HEK293 (cell line): ENCODE data around the gene CCDC40.

Experiments
- CTCF ChIA-PET: fragments of 350-600 bp; formaldehyde crosslinking; extraction: SDS; loops from one replicate; lab custom pipeline; 2021; ENCODE audit warnings: antibody characterized with exemption; lab: Yijun Ruan, JAX
- POLR2A ChIA-PET: fragments of 300-600 bp; formaldehyde crosslinking; extraction: SDS; loops from one replicate; lab custom pipeline; 2020; ENCODE audit warnings: antibody characterized with exemption, inconsistent platforms; lab: Yijun Ruan, JAX
- H3K27ac ChIP-seq: fragments of 200-500 bp; sonication (Bioruptor generic); 2 replicates; pipeline ENCODE4 v1.5.1; 2014; ENCODE audit warnings: low read depth, low read length, control low read depth, inconsistent platforms; ENCODE audit errors: extremely low read depth
- H3K36me3 ChIP-seq, 2 experiments: fragments of 200-500 bp in 1 of 2; sonication (Bioruptor generic) in 1 of 2; 1 replicate in 1 of 2; 2 replicates in 1 of 2; pipeline ENCODE4 v1.5.1; 2014 to 2017; ENCODE audit warnings: inconsistent platforms in 2 of 2, low read length in 2 of 2; ENCODE audit not compliant: control insufficient read depth in 2 of 2, insufficient read depth in 1 of 2
- H3K4me1 ChIP-seq: fragments of 200-500 bp; sonication (Bioruptor generic); 2 replicates; pipeline ENCODE4 v1.5.1; 2014; ENCODE audit warnings: mild to moderate bottlenecking, low read length, inconsistent platforms; ENCODE audit not compliant: control insufficient read depth, insufficient read depth
- H3K4me3 ChIP-seq: 2 replicates; pipeline ENCODE4 v1.5.1; 2011; ENCODE audit warnings: low read depth, mild to moderate bottlenecking, control low read depth, low read length, moderate library complexity
- H3K9me3 ChIP-seq: fragments of 200-500 bp; sonication (Bioruptor generic); 2 replicates; pipeline ENCODE4 v1.5.1; 2014; ENCODE audit warnings: low read depth, low read length, inconsistent platforms; ENCODE audit not compliant: control insufficient read depth, insufficient read depth
- GLI2 ChIP-seq: fragments of 450-650 bp; formaldehyde crosslinking; IDR thresholded peaks from 2 replicates; pipeline ENCODE4; 2017; ENCODE audit warnings: missing biosample characterization, missing genetic modification characterization, low read depth, borderline replicate concordance
- GLIS2 ChIP-seq: fragments of 450-650 bp; formaldehyde crosslinking; IDR thresholded peaks from 2 replicates; pipeline ENCODE4 v1.5.1; 2016; ENCODE audit warnings: missing biosample characterization, missing genetic modification characterization
- HOXA7 ChIP-seq: sonication (generic); formaldehyde crosslinking; IDR thresholded peaks from 2 replicates; pipeline ENCODE4 v1.8.1; 2022; ENCODE audit warnings: missing genetic modification reagents, borderline replicate concordance
- KLF10 ChIP-seq: fragments of 450-650 bp; IDR thresholded peaks from 2 replicates; pipeline ENCODE4 v1.5.1; 2018; ENCODE audit warnings: missing biosample characterization, mild to moderate bottlenecking, missing genetic modification characterization
- SCRT2 ChIP-seq: fragments of 450-650 bp; formaldehyde crosslinking; IDR thresholded peaks from 2 replicates; pipeline ENCODE4 v1.5.1; 2016; ENCODE audit warnings: missing biosample characterization, missing genetic modification characterization
- SP7 ChIP-seq: fragments of 450-650 bp; formaldehyde crosslinking; IDR thresholded peaks from 2 replicates; pipeline ENCODE4 v1.5.1; 2016; ENCODE audit warnings: missing biosample characterization, missing genetic modification characterization
- TRIM28 ChIP-seq: IDR thresholded peaks from 2 replicates; pipeline ENCODE4 v1.6.1; 2011; ENCODE audit warnings: low read length, control low read depth, borderline replicate concordance
- ZBTB8A ChIP-seq: fragments of 450-650 bp; formaldehyde crosslinking; IDR thresholded peaks from 2 replicates; pipeline ENCODE4 v1.5.1; 2016; ENCODE audit warnings: missing biosample characterization, missing genetic modification characterization
- ZFP3 ChIP-seq: fragments of 450-650 bp; formaldehyde crosslinking; IDR thresholded peaks from 2 replicates; pipeline ENCODE4 v1.5.1; 2016; ENCODE audit warnings: low read depth, missing biosample characterization, missing genetic modification characterization
- ZIC2 ChIP-seq: fragments of 450-650 bp; formaldehyde crosslinking; IDR thresholded peaks from 2 replicates; pipeline ENCODE4 v1.5.1; 2016; ENCODE audit warnings: missing biosample characterization, missing genetic modification characterization
- ZNF10 ChIP-seq: fragments of 450-650 bp; formaldehyde crosslinking; IDR thresholded peaks from 2 replicates; pipeline ENCODE4 v1.5.1; 2017; ENCODE audit warnings: missing biosample characterization, missing genetic modification characterization
- ZNF114 ChIP-seq: fragments of 450-650 bp; formaldehyde crosslinking; IDR thresholded peaks from 2 replicates; pipeline ENCODE4 v1.5.0; 2017; ENCODE audit warnings: missing biosample characterization, missing genetic modification characterization
- ZNF132 ChIP-seq: fragments of 450-650 bp; formaldehyde crosslinking; IDR thresholded peaks from 2 replicates; pipeline ENCODE4 v1.5.1; 2017; ENCODE audit warnings: missing biosample characterization, missing genetic modification characterization, borderline replicate concordance
- ZNF138 ChIP-seq: fragments of 450-650 bp; formaldehyde crosslinking; IDR thresholded peaks from 2 replicates; pipeline ENCODE4 v1.5.1; 2016; ENCODE audit warnings: missing biosample characterization, missing genetic modification characterization, borderline replicate concordance
- ZNF211 ChIP-seq: fragments of 450-650 bp; formaldehyde crosslinking; IDR thresholded peaks from 2 replicates; pipeline ENCODE4 v1.5.1; 2016; ENCODE audit warnings: low read depth, missing biosample characterization, missing genetic modification characterization
- ZNF311 ChIP-seq: fragments of 450-650 bp; formaldehyde crosslinking; IDR thresholded peaks from 2 replicates; pipeline ENCODE4 v1.5.1; 2017; ENCODE audit warnings: missing biosample characterization, missing genetic modification characterization, borderline replicate concordance
- ZNF335 ChIP-seq: fragments of 450-650 bp; formaldehyde crosslinking; conservative IDR thresholded peaks from 2 replicates; pipeline ENCODE4 v1.5.1; 2016; ENCODE audit warnings: missing biosample characterization, missing genetic modification characterization
- ZNF341 ChIP-seq: fragments of 450-650 bp; formaldehyde crosslinking; IDR thresholded peaks from 2 replicates; pipeline ENCODE4; 2016; ENCODE audit warnings: low read depth, missing biosample characterization, missing genetic modification characterization
- ZNF473 ChIP-seq: fragments of 450-650 bp; formaldehyde crosslinking; IDR thresholded peaks from 2 replicates; pipeline ENCODE4 v1.5.1; 2017; ENCODE audit warnings: missing biosample characterization, missing genetic modification characterization
- ZNF561 ChIP-seq: fragments of 450-650 bp; IDR thresholded peaks from 2 replicates; pipeline ENCODE4 v1.5.1; 2018; ENCODE audit warnings: missing biosample characterization, missing genetic modification characterization, borderline replicate concordance
- ZNF585B ChIP-seq: fragments of 450-650 bp; formaldehyde crosslinking; IDR thresholded peaks from 2 replicates; pipeline ENCODE4 v1.5.1; 2016; ENCODE audit warnings: missing biosample characterization, missing genetic modification characterization
- ZNF624 ChIP-seq: fragments of 450-650 bp; formaldehyde crosslinking; IDR thresholded peaks from 2 replicates; pipeline ENCODE4 v1.5.1; 2017; ENCODE audit warnings: missing biosample characterization, missing genetic modification characterization
- ZNF660 ChIP-seq: fragments of 450-650 bp; IDR thresholded peaks from 2 replicates; pipeline ENCODE4 v1.5.1; 2018; ENCODE audit warnings: missing biosample characterization, mild to moderate bottlenecking, missing genetic modification characterization
- ZNF670 ChIP-seq: fragments of 450-650 bp; formaldehyde crosslinking; IDR thresholded peaks from 2 replicates; pipeline ENCODE4 v1.5.1; 2016; ENCODE audit warnings: missing biosample characterization, missing genetic modification characterization, low read depth
- ZNF747 ChIP-seq: fragments of 450-650 bp; formaldehyde crosslinking; IDR thresholded peaks from 2 replicates; pipeline ENCODE4 v1.5.1; 2016; ENCODE audit warnings: missing biosample characterization, missing genetic modification characterization
- ZNF791 ChIP-seq: fragments of 450-650 bp; formaldehyde crosslinking; IDR thresholded peaks from 2 replicates; pipeline ENCODE4 v1.5.1; 2016; ENCODE audit warnings: missing biosample characterization, missing genetic modification characterization
- TF ChIP-seq, protein P1 (sequence below): fragments of 450-650 bp; formaldehyde crosslinking; IDR thresholded peaks from 2 replicates; pipeline ENCODE4 v1.5.1; 2016; ENCODE audit warnings: missing biosample characterization, missing genetic modification characterization, low read depth
- TF ChIP-seq, protein P2 (sequence below): fragments of 450-650 bp; formaldehyde crosslinking; IDR thresholded peaks from 2 replicates; pipeline ENCODE4 v1.5.0; 2017; ENCODE audit warnings: missing biosample characterization, missing genetic modification characterization, borderline replicate concordance
- TF ChIP-seq, protein P3 (sequence below): fragments of 450-650 bp; formaldehyde crosslinking; IDR thresholded peaks from 2 replicates; pipeline ENCODE4 v1.5.1; 2016; ENCODE audit warnings: missing biosample characterization, missing genetic modification characterization
- TF ChIP-seq, protein P4 (sequence below): fragments of 450-650 bp; formaldehyde crosslinking; conservative IDR thresholded peaks from 2 replicates; pipeline ENCODE4 v1.5.1; 2016; ENCODE audit warnings: low read depth, missing biosample characterization, missing genetic modification characterization

The CCDC40 gene

DNA sequence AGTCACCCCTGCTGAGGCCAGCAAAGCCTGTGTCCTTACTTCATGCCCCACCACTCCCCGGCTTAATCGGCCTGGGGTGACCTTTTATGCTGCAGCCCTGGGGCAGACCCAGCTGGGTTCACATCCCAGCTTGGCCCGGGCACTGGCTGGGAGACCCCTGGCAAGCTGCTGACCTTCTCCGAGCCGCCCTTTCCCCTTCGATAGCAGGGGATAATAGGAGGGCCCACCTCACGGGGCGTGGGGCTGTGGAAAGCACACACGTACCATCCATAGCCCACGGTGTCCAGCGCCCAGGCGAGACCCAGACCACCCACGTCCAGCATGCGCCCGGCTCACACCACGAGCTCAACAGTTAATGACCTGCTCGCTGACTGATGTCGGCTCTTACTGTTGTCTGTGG, 27.6 kb upstream of the CCDC40 start:
- ChIA-PET POLR2A (interaction anchor here (0.5 to 1.8 kb wide), 7 partner anchors 26 to 201 kb away, joined by 3 to 8 read pairs (median 3); partner anchors contain the start of gene GAA), CTCF (interaction anchor here (0.5 to 6.9 kb wide), 51 partner anchors 9 to 1819 kb away, joined by 3 to 58 read pairs (median 4); partner anchors contain the start of genes ENDOV and TBC1D16)
- Histone ChIP-seq H3K27ac (no peak overlapping the region), H3K4me3 (no peak overlapping the region), H3K36me3 (peaks cover 2 to 38% of the 10 kb centered on the region in 2 experiments; a peak in 2 of 3 replicates), H3K9me3 (no peaks in the 10 kb centered on the region), H3K4me1 (no peaks in the 10 kb centered on the region)
- TF ChIP-seq ZNF335 (0 out of 2 replicates have a peak, but pooled peaks have one; percentile 5), SP7 (0 out of 2 replicates have a peak, but pooled peaks have one; percentile 0), ZIC2 (tag by site-specific recombination) (peak; percentile 75; the same call in 1 of the 2 replicates), HOXA7 (CRISPR knock-in tag) (no peak), ZNF791 (tag by site-specific recombination) (no peak), TRIM28 (no peak), ZNF561 (tag by site-specific recombination) (no peak), ZNF624 (no peak), ZNF473 (no peak), ZNF132 (no peak), SCRT2 (tag by site-specific recombination) (no peak), ZNF311 (tag by site-specific recombination) (no peak), ZNF747 (tag by site-specific recombination) (no peak), ZNF138 (tag by site-specific recombination) (no peak), ZNF585B (tag by site-specific recombination) (no peak), ZNF670 (tag by site-specific recombination) (no peak), ZNF10 (no peak), GLIS2 (tag by site-specific recombination) (0 out of 2 replicates have a peak, but pooled peaks have one; percentile 3), ZFP3 (tag by site-specific recombination) (no peak), ZNF341 (tag by site-specific recombination) (no peak), ZNF660 (tag by site-specific recombination) (no peak), ZNF211 (tag by site-specific recombination) (no peak), KLF10 (tag by site-specific recombination) (no peak), ZBTB8A (tag by site-specific recombination) (no peak), ZNF114 (tag by site-specific recombination) (no peak), GLI2 (tag by site-specific recombination) (no peak)
- TF ChIP-seq, protein P1, sequence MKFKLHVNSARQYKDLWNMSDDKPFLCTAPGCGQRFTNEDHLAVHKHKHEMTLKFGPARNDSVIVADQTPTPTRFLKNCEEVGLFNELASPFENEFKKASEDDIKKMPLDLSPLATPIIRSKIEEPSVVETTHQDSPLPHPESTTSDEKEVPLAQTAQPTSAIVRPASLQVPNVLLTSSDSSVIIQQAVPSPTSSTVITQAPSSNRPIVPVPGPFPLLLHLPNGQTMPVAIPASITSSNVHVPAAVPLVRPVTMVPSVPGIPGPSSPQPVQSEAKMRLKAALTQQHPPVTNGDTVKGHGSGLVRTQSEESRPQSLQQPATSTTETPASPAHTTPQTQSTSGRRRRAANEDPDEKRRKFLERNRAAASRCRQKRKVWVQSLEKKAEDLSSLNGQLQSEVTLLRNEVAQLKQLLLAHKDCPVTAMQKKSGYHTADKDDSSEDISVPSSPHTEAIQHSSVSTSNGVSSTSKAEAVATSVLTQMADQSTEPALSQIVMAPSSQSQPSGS (tag by site-specific recombination): no peak
- TF ChIP-seq, protein P2, sequence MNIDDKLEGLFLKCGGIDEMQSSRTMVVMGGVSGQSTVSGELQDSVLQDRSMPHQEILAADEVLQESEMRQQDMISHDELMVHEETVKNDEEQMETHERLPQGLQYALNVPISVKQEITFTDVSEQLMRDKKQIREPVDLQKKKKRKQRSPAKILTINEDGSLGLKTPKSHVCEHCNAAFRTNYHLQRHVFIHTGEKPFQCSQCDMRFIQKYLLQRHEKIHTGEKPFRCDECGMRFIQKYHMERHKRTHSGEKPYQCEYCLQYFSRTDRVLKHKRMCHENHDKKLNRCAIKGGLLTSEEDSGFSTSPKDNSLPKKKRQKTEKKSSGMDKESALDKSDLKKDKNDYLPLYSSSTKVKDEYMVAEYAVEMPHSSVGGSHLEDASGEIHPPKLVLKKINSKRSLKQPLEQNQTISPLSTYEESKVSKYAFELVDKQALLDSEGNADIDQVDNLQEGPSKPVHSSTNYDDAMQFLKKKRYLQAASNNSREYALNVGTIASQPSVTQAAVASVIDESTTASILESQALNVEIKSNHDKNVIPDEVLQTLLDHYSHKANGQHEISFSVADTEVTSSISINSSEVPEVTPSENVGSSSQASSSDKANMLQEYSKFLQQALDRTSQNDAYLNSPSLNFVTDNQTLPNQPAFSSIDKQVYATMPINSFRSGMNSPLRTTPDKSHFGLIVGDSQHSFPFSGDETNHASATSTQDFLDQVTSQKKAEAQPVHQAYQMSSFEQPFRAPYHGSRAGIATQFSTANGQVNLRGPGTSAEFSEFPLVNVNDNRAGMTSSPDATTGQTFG (tag by site-specific recombination): no peak
- TF ChIP-seq, protein P3, sequence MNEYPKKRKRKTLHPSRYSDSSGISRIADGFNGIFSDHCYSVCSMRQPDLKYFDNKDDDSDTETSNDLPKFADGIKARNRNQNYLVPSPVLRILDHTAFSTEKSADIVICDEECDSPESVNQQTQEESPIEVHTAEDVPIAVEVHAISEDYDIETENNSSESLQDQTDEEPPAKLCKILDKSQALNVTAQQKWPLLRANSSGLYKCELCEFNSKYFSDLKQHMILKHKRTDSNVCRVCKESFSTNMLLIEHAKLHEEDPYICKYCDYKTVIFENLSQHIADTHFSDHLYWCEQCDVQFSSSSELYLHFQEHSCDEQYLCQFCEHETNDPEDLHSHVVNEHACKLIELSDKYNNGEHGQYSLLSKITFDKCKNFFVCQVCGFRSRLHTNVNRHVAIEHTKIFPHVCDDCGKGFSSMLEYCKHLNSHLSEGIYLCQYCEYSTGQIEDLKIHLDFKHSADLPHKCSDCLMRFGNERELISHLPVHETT (tag by site-specific recombination): no peak
- TF ChIP-seq, protein P4, sequence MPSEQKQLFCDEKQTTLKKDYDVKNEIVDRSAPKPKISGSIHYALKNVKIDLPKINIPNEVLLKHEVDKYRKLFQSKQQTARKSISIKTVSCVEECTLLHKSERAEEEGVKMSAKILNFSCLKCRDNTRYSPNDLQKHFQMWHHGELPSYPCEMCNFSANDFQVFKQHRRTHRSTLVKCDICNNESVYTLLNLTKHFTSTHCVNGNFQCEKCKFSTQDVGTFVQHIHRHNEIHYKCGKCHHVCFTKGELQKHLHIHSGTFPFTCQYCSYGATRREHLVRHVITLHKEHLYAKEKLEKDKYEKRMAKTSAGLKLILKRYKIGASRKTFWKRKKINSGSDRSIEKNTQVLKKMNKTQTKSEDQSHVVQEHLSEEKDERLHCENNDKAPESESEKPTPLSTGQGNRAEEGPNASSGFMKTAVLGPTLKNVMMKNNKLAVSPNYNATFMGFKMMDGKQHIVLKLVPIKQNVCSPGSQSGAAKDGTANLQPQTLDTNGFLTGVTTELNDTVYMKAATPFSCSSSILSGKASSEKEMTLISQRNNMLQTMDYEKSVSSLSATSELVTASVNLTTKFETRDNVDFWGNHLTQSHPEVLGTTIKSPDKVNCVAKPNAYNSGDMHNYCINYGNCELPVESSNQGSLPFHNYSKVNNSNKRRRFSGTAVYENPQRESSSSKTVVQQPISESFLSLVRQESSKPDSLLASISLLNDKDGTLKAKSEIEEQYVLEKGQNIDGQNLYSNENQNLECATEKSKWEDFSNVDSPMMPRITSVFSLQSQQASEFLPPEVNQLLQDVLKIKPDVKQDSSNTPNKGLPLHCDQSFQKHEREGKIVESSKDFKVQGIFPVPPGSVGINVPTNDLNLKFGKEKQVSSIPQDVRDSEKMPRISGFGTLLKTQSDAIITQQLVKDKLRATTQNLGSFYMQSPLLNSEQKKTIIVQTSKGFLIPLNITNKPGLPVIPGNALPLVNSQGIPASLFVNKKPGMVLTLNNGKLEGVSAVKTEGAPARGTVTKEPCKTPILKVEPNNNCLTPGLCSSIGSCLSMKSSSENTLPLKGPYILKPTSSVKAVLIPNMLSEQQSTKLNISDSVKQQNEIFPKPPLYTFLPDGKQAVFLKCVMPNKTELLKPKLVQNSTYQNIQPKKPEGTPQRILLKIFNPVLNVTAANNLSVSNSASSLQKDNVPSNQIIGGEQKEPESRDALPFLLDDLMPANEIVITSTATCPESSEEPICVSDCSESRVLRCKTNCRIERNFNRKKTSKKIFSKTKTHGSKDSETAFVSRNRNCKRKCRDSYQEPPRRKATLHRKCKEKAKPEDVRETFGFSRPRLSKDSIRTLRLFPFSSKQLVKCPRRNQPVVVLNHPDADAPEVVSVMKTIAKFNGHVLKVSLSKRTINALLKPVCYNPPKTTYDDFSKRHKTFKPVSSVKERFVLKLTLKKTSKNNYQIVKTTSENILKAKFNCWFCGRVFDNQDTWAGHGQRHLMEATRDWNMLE (tag by site-specific recombination): no peak
